Peyer's patch (tissue), 4 donors: Measurements from ENCODE around the gene CHST4.

Experiments used
- POLR2A ChIP-seq, 2 donors: fragments of 450-650 bp; IDR thresholded peaks; one replicate each; pipeline ENCODE4 v1.5.1; 2017; ENCODE audit warnings: antibody characterized with exemption in 2 of 2, mild to moderate bottlenecking in 2 of 2, moderate library complexity in 2 of 2
- TF ChIP-seq, protein P1 (sequence below), 6 experiments: fragments of 450-650 bp in 4 of 6; fragments of 200-600 bp in 2 of 6; sonication (generic) in 1 of 6; IDR thresholded peaks; one replicate each; pipeline ENCODE4 v1.5.1; 2017 to 2019; ENCODE audit warnings: antibody characterized with exemption in 6 of 6, mild to moderate bottlenecking in 3 of 6, moderate library complexity in 1 of 6

DNA sequence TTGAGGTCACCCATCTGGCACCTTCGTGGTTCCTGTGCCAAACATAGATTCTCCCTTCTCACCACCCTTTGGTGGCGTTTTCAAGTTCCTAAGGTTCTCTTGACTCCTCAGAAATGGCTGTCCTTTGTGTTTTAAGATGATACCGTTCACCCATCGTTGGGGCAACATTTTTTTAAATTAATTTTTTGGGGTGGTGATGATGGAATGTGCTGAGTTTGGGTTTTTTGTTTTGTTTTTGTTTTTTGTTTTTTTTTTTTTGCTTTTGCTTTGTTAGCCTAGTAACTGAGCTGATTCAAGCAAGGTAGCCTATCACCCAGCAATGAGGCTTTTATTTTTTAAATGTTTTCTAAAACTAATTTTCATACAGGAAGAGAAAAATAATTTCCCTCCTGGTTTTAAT is 2.6 kb downstream of the CHST4 start:
- TF ChIP-seq, protein P1, sequence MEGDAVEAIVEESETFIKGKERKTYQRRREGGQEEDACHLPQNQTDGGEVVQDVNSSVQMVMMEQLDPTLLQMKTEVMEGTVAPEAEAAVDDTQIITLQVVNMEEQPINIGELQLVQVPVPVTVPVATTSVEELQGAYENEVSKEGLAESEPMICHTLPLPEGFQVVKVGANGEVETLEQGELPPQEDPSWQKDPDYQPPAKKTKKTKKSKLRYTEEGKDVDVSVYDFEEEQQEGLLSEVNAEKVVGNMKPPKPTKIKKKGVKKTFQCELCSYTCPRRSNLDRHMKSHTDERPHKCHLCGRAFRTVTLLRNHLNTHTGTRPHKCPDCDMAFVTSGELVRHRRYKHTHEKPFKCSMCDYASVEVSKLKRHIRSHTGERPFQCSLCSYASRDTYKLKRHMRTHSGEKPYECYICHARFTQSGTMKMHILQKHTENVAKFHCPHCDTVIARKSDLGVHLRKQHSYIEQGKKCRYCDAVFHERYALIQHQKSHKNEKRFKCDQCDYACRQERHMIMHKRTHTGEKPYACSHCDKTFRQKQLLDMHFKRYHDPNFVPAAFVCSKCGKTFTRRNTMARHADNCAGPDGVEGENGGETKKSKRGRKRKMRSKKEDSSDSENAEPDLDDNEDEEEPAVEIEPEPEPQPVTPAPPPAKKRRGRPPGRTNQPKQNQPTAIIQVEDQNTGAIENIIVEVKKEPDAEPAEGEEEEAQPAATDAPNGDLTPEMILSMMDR (IDR thresholded peaks at IDR 0.05), result no peak
- no peak for TF ChIP-seq POLR2A (IDR thresholded peaks at IDR 0.05)
